ENCODE measurements around the gene NUPR2.

- TF ChIP-seq, protein P1, sequence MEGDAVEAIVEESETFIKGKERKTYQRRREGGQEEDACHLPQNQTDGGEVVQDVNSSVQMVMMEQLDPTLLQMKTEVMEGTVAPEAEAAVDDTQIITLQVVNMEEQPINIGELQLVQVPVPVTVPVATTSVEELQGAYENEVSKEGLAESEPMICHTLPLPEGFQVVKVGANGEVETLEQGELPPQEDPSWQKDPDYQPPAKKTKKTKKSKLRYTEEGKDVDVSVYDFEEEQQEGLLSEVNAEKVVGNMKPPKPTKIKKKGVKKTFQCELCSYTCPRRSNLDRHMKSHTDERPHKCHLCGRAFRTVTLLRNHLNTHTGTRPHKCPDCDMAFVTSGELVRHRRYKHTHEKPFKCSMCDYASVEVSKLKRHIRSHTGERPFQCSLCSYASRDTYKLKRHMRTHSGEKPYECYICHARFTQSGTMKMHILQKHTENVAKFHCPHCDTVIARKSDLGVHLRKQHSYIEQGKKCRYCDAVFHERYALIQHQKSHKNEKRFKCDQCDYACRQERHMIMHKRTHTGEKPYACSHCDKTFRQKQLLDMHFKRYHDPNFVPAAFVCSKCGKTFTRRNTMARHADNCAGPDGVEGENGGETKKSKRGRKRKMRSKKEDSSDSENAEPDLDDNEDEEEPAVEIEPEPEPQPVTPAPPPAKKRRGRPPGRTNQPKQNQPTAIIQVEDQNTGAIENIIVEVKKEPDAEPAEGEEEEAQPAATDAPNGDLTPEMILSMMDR (IDR thresholded peaks at IDR 0.05): no peak
- no peak for TF ChIP-seq POLR2A (IDR thresholded peaks at IDR 0.05)
- TF ChIP-seq EP300 (IDR thresholded peaks at IDR 0.05): no peak
Observed at GRCh38 chr7:56115852-56116538, at the start of gene NUPR2.

Measured in tibial nerve (tissue), 4 donors.